ENCODE results near the gene STAP2.
"Not testable (repeated sequence)": the region's sequence is repeated elsewhere in the genome, so short reads cannot be mapped to it uniquely, and the experiment has no call there.

The STAP2 gene

GRCh38 chr19:4337906-4338440, 654 bp downstream of the STAP2 start:
- H3K27me3 ChIP-seq (ENCODE audit: insufficient read depth, low read depth, severe bottlenecking), result no peaks in the 10 kb centered on the region
- TF ChIP-seq CTCF (IDR thresholded peaks at IDR 0.05; ENCODE audit: low read depth, low read length), result no peak
- peak overlapping the region; percentile 47 for H3K4me3 ChIP-seq (ENCODE audit: low read depth, low read length)
- no peak for DNase-seq
- H3K27ac ChIP-seq, result peak overlapping the region; percentile 66
- no peaks in the 10 kb centered on the region for H3K36me3 ChIP-seq
- no peaks in the 10 kb centered on the region for H3K9me3 ChIP-seq (ENCODE audit: severe bottlenecking)

- H3K27me3 ChIP-seq (ENCODE audit: insufficient read depth, low read depth, severe bottlenecking), result no peaks in the 10 kb centered on the region
- H3K27ac ChIP-seq, result no peak overlapping the region
- no peaks in the 10 kb centered on the region for H3K9me3 ChIP-seq (ENCODE audit: severe bottlenecking)
- DNase-seq, result no peak
- no peaks in the 10 kb centered on the region for H3K36me3 ChIP-seq
- no peak for TF ChIP-seq CTCF (IDR thresholded peaks at IDR 0.05; ENCODE audit: low read depth, low read length)
- no peak overlapping the region for H3K4me3 ChIP-seq (ENCODE audit: low read depth, low read length)
These were observed 3.6 kb downstream of the STAP2 start for GRCh38 chr19:4334929-4335570.

GRCh38 chr19:4329858-4330257, 8.8 kb downstream of the STAP2 start:
- no peak for DNase-seq
- no peak for TF ChIP-seq CTCF (IDR thresholded peaks at IDR 0.05; ENCODE audit: low read depth, low read length)
- H3K27ac ChIP-seq, result no peak overlapping the region
- no peak overlapping the region for H3K4me3 ChIP-seq (ENCODE audit: low read depth, low read length)
- H3K9me3 ChIP-seq (ENCODE audit: severe bottlenecking), result no peaks in the 10 kb centered on the region
- no peaks in the 10 kb centered on the region for H3K36me3 ChIP-seq
- H3K27me3 ChIP-seq (ENCODE audit: insufficient read depth, low read depth, severe bottlenecking), result no peaks in the 10 kb centered on the region

DNA sequence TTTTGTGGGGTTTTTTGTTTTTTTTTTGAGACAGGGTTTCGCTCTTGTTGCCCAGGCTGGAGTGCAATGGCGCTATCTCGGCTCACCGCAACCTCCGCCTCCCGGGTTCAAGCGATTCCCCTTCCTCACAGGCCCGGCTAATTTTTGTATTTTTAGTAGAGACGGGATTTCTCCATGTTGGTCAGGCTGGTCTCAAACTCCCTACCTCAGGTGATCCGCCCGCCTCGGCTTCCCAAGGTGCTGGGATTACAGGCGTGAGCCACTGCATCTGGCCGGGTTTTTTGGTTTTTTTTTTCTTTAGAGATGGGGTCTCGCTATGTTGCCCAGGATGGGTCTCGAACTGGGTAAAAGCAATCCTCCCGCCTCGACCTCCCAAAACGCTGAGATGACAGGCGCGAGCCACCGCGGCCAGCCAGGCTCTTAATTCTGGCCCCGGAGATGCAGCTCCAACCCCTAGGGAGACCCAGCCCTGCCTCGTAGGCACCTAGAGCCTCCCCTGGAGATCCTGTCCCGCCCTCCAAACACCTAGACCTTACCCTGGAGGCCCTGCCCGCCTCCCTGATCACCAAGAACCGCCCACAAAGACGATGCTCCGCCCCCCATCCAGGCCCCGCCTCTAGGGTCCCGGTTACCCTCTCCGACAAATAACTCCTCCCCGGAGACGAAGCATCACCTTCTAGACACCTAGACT, 9.5 kb downstream of the STAP2 start:
- not testable (repeated sequence) for H3K4me3 ChIP-seq (ENCODE audit: low read depth, low read length); H3K9me3 ChIP-seq (ENCODE audit: severe bottlenecking); DNase-seq; H3K27ac ChIP-seq; H3K27me3 ChIP-seq (ENCODE audit: insufficient read depth, low read depth, severe bottlenecking); H3K36me3 ChIP-seq

DNA sequence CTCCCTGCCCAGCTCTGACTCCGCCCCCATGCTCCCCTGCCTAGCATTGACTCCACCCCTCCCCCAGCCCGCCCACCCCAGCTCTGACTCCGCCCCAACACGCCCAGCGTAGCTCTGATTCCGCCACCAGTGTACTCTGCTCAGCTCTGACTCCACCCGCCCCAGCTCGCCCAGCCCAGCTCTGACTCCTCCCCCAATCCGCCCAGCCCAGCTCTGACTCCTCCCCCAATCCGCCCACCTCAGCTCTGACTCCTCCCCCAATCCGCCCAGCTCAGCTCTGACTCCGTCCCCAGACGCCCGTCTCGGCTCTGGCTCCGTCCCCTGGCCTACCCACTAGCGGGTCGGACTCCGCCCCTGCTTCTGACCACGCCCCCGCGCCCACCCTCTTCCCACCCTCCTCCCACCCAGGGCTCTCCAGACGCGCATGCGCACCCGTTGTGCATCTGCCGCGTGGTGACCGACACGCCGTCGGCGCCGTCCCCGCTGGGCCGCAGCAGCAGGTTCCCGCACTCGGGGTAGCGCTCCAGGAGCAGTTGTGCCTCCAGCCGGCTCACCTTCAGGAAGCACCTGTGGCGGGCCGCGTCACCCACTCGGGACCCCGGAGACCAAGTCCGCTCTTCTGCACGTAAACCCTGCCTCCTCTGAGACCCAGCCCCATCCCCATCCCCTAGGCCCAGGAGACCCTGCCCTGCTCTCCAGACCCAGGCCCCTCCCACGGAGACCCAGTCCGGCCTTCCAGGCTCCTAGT, 10.2 kb downstream of the STAP2 start:
- DNase-seq, result peak; percentile 41
- no peak overlapping the region for H3K4me3 ChIP-seq (ENCODE audit: low read depth, low read length)
- no peaks in the 10 kb centered on the region for H3K36me3 ChIP-seq
- H3K27me3 ChIP-seq (ENCODE audit: insufficient read depth, low read depth, severe bottlenecking), result no peaks in the 10 kb centered on the region
- no peak for TF ChIP-seq CTCF (IDR thresholded peaks at IDR 0.05; ENCODE audit: low read depth, low read length)
- H3K27ac ChIP-seq, result no peak overlapping the region
- H3K9me3 ChIP-seq (ENCODE audit: severe bottlenecking), result no peaks in the 10 kb centered on the region

DNA sequence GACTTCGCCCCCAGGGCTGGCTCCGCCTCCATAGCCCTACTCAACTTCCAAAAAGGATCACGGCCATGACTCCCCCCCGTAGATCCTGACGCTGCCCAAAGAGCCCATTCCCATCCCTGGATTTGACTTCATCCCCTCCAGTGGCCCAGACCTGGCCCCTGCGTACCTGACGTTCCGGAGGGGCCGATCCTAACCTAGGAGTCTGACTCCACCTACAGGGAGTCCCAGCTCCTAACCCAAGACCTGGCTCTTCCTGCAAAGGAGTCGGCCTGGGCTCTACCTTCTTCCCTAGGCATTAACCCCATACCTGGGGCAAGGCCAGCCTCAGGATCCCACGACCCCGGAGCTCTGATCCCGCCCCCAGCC, 10.8 kb downstream of the STAP2 start:
- H3K4me3 ChIP-seq (ENCODE audit: low read depth, low read length), result no peak overlapping the region

More for the DNA sequence above, 10.8 kb downstream of the STAP2 start:
- TF ChIP-seq CTCF (IDR thresholded peaks at IDR 0.05; ENCODE audit: low read depth, low read length), result no peak
- Histone ChIP-seq H3K36me3 (no peaks in the 10 kb centered on the region), H3K9me3 (ENCODE audit: severe bottlenecking) (no peaks in the 10 kb centered on the region), H3K27ac (no peak overlapping the region), H3K27me3 (ENCODE audit: insufficient read depth, low read depth, severe bottlenecking) (no peaks in the 10 kb centered on the region)
- no peak for DNase-seq
